Measurements from ENCODE around the gene PYGM.
A peak's percentile ranks its signal among the peaks of the same experiment; 100 is the strongest.

Gene PYGM

GRCh38 chr11:64790205-64791095 is 30.7 kb upstream of the PYGM start:
- no peak overlapping the region for H3K4me3 ChIP-seq (ENCODE audit: low read depth, low read length)
- TF ChIP-seq, protein P1, sequence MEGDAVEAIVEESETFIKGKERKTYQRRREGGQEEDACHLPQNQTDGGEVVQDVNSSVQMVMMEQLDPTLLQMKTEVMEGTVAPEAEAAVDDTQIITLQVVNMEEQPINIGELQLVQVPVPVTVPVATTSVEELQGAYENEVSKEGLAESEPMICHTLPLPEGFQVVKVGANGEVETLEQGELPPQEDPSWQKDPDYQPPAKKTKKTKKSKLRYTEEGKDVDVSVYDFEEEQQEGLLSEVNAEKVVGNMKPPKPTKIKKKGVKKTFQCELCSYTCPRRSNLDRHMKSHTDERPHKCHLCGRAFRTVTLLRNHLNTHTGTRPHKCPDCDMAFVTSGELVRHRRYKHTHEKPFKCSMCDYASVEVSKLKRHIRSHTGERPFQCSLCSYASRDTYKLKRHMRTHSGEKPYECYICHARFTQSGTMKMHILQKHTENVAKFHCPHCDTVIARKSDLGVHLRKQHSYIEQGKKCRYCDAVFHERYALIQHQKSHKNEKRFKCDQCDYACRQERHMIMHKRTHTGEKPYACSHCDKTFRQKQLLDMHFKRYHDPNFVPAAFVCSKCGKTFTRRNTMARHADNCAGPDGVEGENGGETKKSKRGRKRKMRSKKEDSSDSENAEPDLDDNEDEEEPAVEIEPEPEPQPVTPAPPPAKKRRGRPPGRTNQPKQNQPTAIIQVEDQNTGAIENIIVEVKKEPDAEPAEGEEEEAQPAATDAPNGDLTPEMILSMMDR (IDR thresholded peaks at IDR 0.05; ENCODE audit: insufficient read depth, low read depth, low read length, missing control alignments) = no peak
- DNase-seq (ENCODE audit: low read depth) = no peak

DNA sequence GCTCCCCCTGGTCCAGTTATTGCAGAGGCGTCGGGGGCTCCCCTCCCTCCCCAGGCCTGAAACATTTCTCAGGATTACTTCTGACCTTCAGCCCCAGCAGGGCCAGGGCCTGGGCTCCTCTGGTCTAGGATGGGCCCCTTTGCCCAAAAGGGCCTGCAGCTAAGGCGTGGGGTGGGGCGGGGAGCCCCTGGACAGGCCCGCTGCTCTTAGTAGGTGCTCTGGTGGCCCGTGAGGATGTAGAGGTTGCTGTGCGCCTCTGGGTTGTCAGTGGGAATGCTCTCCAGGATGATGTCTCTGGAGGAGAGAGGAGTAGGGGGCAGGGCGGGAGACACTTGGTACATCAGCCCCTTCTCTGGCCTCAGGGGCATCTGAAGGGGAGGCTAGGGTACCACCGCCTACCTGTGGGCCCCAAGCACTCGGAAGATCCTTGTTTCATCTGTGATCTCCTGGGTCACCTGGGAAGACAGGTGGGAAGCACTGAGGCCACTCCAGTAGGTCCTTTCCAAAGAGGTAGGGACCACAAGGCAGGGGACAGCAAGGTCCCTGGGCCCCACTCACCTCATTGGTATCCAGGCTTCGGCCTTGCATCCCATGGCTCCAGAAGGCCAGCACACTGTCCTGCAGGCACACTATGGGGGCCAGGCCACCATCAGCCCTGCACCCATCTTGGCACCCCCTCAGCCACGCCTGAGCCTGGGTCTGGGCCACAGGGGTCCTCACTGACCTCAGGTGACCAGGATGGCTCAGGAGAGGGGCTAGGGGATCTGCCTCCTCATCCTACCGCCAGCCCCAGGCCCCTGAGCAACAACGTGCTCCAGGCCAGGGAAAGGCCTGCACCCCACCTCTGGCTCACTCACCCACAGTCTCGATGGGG is 29.8 kb upstream of the PYGM start:
- TF ChIP-seq, protein P1 (IDR thresholded peaks at IDR 0.05; ENCODE audit: insufficient read depth, low read depth, low read length, missing control alignments) = no peak
- H3K4me3 ChIP-seq (ENCODE audit: low read depth, low read length) = no peak overlapping the region
- no peak for DNase-seq (ENCODE audit: low read depth)

GRCh38 chr11:64788321-64789215 is 28.8 kb upstream of the PYGM start:
- TF ChIP-seq, protein P1 (IDR thresholded peaks at IDR 0.05; ENCODE audit: insufficient read depth, low read depth, low read length, missing control alignments) = no peak
- no peak for DNase-seq (ENCODE audit: low read depth)
- no peak overlapping the region for H3K4me3 ChIP-seq (ENCODE audit: low read depth, low read length)

- H3K4me3 ChIP-seq (ENCODE audit: low read depth, low read length) = no peak overlapping the region
- DNase-seq (ENCODE audit: low read depth) = peak; percentile 76
- TF ChIP-seq, protein P1 (IDR thresholded peaks at IDR 0.05; ENCODE audit: insufficient read depth, low read depth, low read length, missing control alignments) = peak; percentile 77
Observed at GRCh38 chr11:64787526-64788320, 27.9 kb upstream of the PYGM start.

DNA sequence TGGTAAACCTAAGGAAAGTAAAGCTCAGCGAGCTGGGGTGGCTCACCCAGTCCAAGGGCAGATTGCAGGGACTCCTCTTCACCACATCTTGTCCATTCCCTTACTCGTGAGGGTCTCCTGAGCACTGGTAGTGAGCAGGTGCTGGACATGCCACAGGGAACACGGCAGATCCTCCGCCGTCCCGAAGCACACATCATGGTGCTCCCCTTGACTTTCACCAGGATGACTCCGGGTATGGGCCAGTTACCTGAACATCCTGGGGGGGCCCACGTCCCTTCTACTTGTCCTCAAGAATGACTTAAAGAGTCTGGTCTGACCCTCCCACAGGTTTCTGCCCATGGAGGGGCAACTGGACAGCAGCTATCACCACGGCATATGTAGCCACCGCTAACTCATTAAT is 26.5 kb upstream of the PYGM start:
- no peak overlapping the region for H3K4me3 ChIP-seq (ENCODE audit: low read depth, low read length)
- DNase-seq (ENCODE audit: low read depth) = no peak
- TF ChIP-seq, protein P1 (IDR thresholded peaks at IDR 0.05; ENCODE audit: insufficient read depth, low read depth, low read length, missing control alignments) = no peak

All from GM12865 (cell line).